Fibroblast of mammary gland (primary cell): ENCODE results near the gene C19orf33.
A peak's percentile ranks its signal among the peaks of the same experiment; 100 is the strongest.

Experiments used
- DNase-seq: peaks from one replicate; pipeline ENCODE4 v3.0.0-alpha.2; 2010; ENCODE audit warnings: low read depth
- H3K4me3 ChIP-seq: 2 replicates; pipeline ENCODE4 v1.5.1; 2011; ENCODE audit warnings: low read depth, mild to moderate bottlenecking, low read length, moderate library complexity; ENCODE audit not compliant: control insufficient read depth
- TF ChIP-seq, protein P1 (sequence below): conservative IDR thresholded peaks from 2 replicates; pipeline ENCODE4 v1.5.1; 2011; ENCODE audit warnings: low read depth, low read length, inconsistent platforms; ENCODE audit not compliant: control insufficient read depth, insufficient read depth

C19orf33 gene

GRCh38 chr19:38273499-38273898 lies 30.6 kb upstream of the C19orf33 start:
- TF ChIP-seq, protein P1, sequence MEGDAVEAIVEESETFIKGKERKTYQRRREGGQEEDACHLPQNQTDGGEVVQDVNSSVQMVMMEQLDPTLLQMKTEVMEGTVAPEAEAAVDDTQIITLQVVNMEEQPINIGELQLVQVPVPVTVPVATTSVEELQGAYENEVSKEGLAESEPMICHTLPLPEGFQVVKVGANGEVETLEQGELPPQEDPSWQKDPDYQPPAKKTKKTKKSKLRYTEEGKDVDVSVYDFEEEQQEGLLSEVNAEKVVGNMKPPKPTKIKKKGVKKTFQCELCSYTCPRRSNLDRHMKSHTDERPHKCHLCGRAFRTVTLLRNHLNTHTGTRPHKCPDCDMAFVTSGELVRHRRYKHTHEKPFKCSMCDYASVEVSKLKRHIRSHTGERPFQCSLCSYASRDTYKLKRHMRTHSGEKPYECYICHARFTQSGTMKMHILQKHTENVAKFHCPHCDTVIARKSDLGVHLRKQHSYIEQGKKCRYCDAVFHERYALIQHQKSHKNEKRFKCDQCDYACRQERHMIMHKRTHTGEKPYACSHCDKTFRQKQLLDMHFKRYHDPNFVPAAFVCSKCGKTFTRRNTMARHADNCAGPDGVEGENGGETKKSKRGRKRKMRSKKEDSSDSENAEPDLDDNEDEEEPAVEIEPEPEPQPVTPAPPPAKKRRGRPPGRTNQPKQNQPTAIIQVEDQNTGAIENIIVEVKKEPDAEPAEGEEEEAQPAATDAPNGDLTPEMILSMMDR: no peak
- no peak overlapping the region for H3K4me3 ChIP-seq
- no peak for DNase-seq

- no peak overlapping the region for H3K4me3 ChIP-seq
- TF ChIP-seq, protein P1: no peak
- DNase-seq: no peak
Observed at GRCh38 chr19:38274739-38275138, 29.3 kb upstream of the C19orf33 start.

- TF ChIP-seq, protein P1: no peak
- no peak for DNase-seq
- H3K4me3 ChIP-seq: no peak overlapping the region
Observed at GRCh38 chr19:38276942-38277517, 27.0 kb upstream of the C19orf33 start.

GRCh38 chr19:38277549-38277948 lies 26.5 kb upstream of the C19orf33 start:
- peak; percentile 15 for DNase-seq
- TF ChIP-seq, protein P1: no peak

DNA sequence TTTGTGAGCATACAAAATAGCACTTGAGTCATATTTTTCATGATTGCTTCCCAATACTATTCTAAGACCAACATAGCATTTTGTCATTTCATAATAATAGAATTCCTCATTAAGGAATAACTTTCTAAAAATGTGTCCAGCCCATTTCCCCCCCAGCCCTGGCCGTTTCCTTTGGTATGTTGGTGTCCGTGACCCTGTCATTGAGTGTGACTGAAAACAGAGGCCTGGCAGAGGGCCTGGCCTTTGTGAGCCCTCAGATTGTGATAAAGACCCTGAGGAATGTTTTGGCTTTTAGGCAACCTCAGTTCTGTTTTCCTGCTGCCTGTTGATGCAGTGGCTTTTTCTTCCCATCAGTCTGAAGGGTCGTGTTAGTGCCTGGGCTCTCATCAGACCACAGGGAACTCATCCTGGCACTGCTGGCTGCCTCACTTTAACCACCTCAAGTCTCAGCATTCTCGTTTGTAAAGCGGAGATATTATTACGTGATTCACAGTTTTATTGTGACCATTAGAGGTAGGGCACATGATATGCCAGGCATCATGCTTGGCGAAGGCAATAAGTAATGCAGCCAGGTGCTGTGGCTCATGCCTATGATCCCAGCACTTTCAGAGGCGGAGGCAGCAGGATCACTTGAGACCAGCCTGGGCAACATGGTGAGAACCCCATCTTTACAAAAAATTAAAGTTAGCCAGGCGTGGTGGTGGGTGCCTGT lies 25.9 kb upstream of the C19orf33 start:
- TF ChIP-seq, protein P1: no peak
- peak; percentile 21 for DNase-seq
- H3K4me3 ChIP-seq: no peak overlapping the region

More at GRCh38 chr19:38277549-38277948, 26.5 kb upstream of the C19orf33 start:
- no peak overlapping the region for H3K4me3 ChIP-seq

- H3K4me3 ChIP-seq: no peak overlapping the region
- DNase-seq: no peak
- TF ChIP-seq, protein P1: no peak
Observed at GRCh38 chr19:38278751-38279150, 25.3 kb upstream of the C19orf33 start.
